ENCODE measurements around the gene RCOR3. TPM values are rescaled to one million over a fixed set of nuclear protein-coding genes. Genes with fewer than 3 reads are reported as not detected.
"Not testable (repeated sequence)": the region's sequence is repeated elsewhere in the genome, so short reads cannot be mapped to it uniquely, and the experiment has no call there.

Gene RCOR3
- total RNA-seq, 6 donors from 2014 or later = 27.2 to 97.4 (median 46.5) TPM

DNA sequence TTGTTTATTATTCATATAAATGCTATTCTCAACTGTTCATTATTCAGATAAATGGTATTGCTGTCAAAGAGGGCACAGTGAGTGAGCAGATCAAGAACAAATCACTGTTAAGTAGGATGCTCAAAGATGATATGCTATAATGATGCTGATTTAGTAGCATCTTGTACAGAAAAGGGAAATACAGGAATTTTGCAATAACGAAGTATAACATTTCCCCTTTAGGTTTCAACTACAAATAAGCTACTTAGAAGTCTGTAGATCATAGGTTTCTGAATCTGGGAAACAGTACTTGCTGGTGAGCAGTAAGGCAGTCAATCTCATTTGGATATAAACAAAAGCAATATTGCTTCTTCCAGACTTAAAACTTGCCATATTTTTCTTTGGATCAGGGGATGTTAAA is 27.3 kb upstream of the RCOR3 start:
- Histone ChIP-seq H3K36me3 (no peaks in the 10 kb centered on the region), H3K4me3 (no peak overlapping the region), H3K4me1 (no peaks in the 10 kb centered on the region), H3K9me3 (no peaks in the 10 kb centered on the region), H3K27me3 (no peaks in the 10 kb centered on the region), H3K27ac (no peak overlapping the region)
- WGBS, 2 donors = 38 to 44% methylated on average over 1 of the region's 1 CpG
- TF ChIP-seq, protein P1, sequence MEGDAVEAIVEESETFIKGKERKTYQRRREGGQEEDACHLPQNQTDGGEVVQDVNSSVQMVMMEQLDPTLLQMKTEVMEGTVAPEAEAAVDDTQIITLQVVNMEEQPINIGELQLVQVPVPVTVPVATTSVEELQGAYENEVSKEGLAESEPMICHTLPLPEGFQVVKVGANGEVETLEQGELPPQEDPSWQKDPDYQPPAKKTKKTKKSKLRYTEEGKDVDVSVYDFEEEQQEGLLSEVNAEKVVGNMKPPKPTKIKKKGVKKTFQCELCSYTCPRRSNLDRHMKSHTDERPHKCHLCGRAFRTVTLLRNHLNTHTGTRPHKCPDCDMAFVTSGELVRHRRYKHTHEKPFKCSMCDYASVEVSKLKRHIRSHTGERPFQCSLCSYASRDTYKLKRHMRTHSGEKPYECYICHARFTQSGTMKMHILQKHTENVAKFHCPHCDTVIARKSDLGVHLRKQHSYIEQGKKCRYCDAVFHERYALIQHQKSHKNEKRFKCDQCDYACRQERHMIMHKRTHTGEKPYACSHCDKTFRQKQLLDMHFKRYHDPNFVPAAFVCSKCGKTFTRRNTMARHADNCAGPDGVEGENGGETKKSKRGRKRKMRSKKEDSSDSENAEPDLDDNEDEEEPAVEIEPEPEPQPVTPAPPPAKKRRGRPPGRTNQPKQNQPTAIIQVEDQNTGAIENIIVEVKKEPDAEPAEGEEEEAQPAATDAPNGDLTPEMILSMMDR (IDR thresholded peaks at IDR 0.05) = no peak
- TF ChIP-seq POLR2A (IDR thresholded peaks at IDR 0.05) (no peak), EP300 (IDR thresholded peaks at IDR 0.05) (no peak), POLR2AphosphoS5 (IDR thresholded peaks at IDR 0.05) (no peak)
- DNase-seq (no peak), ATAC-seq (ENCODE audit: low FRiP score in 2 of 2) (no peak)

DNA sequence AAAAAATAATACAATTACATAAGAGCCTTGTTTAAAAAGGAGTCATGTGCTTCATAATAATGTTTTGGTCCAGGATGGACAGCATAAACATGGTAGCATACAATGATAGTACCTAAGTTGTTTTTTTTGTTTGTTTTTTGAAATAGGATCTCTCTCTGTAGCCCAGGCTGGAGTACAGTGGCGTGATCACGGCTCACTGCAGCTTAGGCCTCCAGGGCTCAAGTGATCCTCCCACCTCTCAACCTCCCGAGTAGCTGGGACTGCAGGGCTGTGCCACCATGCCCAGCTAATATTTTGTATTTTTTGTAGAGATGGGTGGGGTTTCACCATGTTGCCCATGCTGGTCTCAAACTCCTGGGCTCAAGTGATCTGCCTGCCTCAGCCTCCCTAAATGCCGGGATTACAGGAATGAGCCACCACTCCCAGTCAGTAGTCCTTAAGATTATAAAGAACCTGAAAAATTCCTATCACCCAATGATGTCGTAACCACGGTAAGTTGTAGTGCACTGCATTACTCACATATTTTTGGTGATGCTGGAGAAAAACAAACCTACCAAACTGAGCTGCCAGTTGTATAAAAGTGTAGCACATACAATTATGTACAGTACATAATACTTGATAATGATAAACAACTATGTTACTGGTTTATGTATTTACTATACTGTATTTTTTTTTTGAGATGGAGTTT is 22.4 kb upstream of the RCOR3 start:
- WGBS, 2 donors = 73 to 81% methylated on average over 6 of the region's 6 CpGs
- no peak for DNase-seq
- Histone ChIP-seq H3K4me3 (no peak overlapping the region), H3K9me3 (no peaks in the 10 kb centered on the region), H3K27me3 (no peaks in the 10 kb centered on the region), H3K36me3 (no peaks in the 10 kb centered on the region), H3K4me1 (no peaks in the 10 kb centered on the region), H3K27ac (no peak overlapping the region)
- TF ChIP-seq, protein P1 (IDR thresholded peaks at IDR 0.05) = no peak
- TF ChIP-seq POLR2AphosphoS5 (IDR thresholded peaks at IDR 0.05) = no peak
- TF ChIP-seq POLR2A (IDR thresholded peaks at IDR 0.05) = no peak
- no peak for TF ChIP-seq EP300 (IDR thresholded peaks at IDR 0.05)
- ATAC-seq (ENCODE audit: low FRiP score in 2 of 2) = no peak

DNA sequence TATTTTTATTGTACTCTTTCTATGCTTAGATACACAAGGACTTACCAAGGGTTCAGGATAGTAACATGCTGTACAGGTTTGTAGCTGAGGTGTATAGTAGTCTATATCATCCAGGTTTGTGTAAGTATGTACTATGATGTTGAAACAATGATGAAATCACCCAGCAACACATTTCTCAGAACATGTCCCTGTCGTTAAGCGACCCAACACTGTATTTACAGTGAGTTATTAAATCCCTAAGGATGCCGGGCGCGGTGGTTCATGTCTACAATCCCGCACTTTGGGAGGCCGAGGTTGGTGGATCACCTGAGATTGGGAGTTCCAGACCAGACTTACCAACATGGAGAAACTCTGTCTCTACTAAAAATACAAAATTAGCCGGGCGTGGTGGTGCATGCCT is 21.6 kb upstream of the RCOR3 start:
- DNase-seq (no peak), ATAC-seq (ENCODE audit: low FRiP score in 2 of 2) (no peak)
- Histone ChIP-seq H3K9me3 (no peaks in the 10 kb centered on the region), H3K27ac (no peak overlapping the region), H3K36me3 (no peaks in the 10 kb centered on the region), H3K4me3 (no peak overlapping the region), H3K4me1 (no peaks in the 10 kb centered on the region), H3K27me3 (no peaks in the 10 kb centered on the region)
- TF ChIP-seq EP300 (IDR thresholded peaks at IDR 0.05) = no peak
- TF ChIP-seq POLR2A (IDR thresholded peaks at IDR 0.05) = no peak
- no peak for TF ChIP-seq POLR2AphosphoS5 (IDR thresholded peaks at IDR 0.05)
- TF ChIP-seq, protein P1 (IDR thresholded peaks at IDR 0.05) = no peak
- WGBS, 2 donors = 92 to 98% methylated on average over 9 of the region's 9 CpGs

DNA sequence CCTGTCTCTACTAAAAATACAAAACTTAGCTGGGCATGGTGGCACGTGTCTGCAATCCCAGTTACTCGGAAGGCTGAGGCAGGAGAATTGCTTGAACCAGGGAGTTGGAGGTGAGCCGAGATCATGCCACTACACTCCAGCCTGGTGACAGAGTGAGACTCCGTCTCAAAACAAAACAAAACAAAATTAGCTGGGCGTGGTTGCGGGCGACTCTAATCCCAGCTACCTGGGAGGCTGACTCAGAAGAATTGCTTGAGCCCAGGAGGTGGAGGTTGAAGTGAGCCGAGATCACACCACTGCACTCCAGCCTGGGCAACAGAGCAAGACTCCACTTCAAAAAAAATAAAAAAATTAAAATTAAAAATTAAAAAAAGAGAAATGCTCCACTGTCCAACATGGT is 18.6 kb upstream of the RCOR3 start:
- H3K27me3 ChIP-seq; H3K4me3 ChIP-seq; H3K4me1 ChIP-seq; DNase-seq; H3K9me3 ChIP-seq; H3K27ac ChIP-seq; ATAC-seq (ENCODE audit: low FRiP score in 2 of 2); H3K36me3 ChIP-seq: not testable (repeated sequence)
- 93 to 98% methylated on average over 8 of the region's 8 CpGs for WGBS, 2 donors

DNA sequence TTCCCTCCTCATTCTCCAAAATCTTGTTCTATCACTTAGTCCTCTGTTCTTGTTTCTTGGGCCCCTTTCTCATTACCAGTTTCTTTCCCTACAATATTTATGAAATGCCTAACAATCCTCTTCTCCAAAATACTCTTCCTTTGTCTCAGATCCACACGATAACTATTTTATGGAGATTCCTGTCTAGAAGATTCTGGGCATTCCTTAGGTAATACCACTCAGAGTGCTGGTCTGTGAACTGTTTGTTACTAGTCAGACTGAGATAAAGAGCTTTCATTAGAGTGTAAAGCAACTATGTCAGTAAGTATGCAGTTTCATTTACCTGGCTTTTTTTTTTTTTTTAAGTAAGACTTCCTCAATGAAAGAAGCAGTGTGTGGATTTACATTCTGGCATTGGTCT is 18.1 kb upstream of the RCOR3 start:
- Histone ChIP-seq H3K27ac (no peak overlapping the region), H3K4me1 (no peaks in the 10 kb centered on the region), H3K27me3 (no peaks in the 10 kb centered on the region), H3K36me3 (no peaks in the 10 kb centered on the region), H3K9me3 (no peaks in the 10 kb centered on the region), H3K4me3 (no peak overlapping the region)
- DNase-seq (no peak), ATAC-seq (ENCODE audit: low FRiP score in 2 of 2) (no peak)
- TF ChIP-seq EP300 (IDR thresholded peaks at IDR 0.05) (no peak), POLR2AphosphoS5 (IDR thresholded peaks at IDR 0.05) (no peak), POLR2A (IDR thresholded peaks at IDR 0.05) (no peak)
- TF ChIP-seq, protein P1 (IDR thresholded peaks at IDR 0.05) = no peak
- WGBS, 2 donors = 89 to 100% methylated on average over 1 of the region's 1 CpG

DNA sequence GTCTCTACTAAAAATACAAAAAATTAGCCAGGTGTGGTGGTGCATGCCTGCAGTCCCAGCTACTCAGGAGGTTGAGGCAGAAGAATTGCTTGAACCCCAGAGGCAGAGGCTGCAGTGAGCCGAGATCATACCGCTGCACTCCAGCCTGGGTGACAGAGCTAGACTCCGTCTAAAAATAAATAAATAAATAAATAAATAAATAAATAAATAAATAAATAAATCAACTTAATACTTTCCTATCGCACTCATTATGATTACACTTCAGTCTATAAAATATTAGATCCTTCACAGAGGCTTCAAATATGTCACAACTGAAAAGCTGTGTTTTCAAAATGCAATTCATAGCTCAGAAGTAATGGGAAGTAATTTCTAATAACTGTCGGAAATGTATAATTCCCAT is 15.5 kb upstream of the RCOR3 start:
- not testable (repeated sequence) for H3K27ac ChIP-seq; H3K36me3 ChIP-seq; H3K4me1 ChIP-seq; H3K4me3 ChIP-seq; ATAC-seq (ENCODE audit: low FRiP score in 2 of 2); DNase-seq; H3K27me3 ChIP-seq; H3K9me3 ChIP-seq
- 92 to 98% methylated on average over 5 of the region's 5 CpGs for WGBS, 2 donors

DNA sequence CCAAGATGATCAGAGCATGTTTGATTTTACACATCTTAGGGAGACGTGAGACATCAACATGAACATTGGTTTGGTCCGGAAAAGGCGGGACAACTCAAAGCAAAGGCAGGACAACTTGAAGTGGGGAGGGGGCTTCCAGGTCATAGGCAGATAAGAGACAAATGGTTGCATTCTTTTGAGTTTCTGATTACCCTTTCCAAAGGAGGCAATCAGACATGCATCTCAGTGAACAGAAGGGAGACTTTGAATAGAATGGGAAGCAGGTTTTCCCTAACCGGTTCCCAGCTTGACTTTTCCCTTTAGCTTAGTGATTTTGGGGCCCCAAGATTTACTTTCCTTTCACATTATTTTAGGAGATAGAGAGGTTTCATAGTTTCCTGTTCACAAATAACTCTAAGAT is 12.6 kb upstream of the RCOR3 start:
- H3K27me3 ChIP-seq; H3K9me3 ChIP-seq; H3K4me1 ChIP-seq; DNase-seq; H3K36me3 ChIP-seq; H3K27ac ChIP-seq; ATAC-seq (ENCODE audit: low FRiP score in 2 of 2); H3K4me3 ChIP-seq: not testable (repeated sequence)
- 84 to 88% methylated on average over 4 of the region's 4 CpGs for whole genome bisulfite sequencing, 2 donors

Measured in upper lobe of left lung (tissue), 6 donors.